EL (cell line): ENCODE results near the gene HCN2.
"Not testable (repeated sequence)": the region's sequence is repeated elsewhere in the genome, so short reads cannot be mapped to it uniquely, and the experiment has no call there.

Experiments used
- DNase-seq: peaks from one replicate; pipeline ENCODE4 v3.0.0-alpha.2; 2016

HCN2 gene

DNA sequence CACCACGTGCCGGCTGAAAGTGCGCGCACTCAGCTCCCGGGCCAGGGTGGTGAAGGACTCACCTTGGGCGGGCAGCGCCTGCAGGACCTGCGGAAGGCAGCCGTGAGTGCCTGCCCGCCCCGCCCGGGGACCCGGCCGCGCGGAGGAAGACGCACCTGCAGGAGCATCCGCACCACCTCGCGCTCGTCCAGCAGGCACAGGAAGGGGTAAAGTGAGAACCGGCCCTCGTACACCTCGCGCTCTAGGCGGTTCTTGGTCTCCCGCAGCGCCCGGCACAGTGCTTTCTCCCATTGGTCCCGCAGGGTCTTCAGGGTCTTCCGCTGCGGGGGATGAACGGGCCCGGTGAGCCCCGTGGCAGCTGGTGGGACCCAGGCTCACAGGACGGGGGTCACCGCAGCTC lies 33.0 kb downstream of the HCN2 start:
- no peak for DNase-seq

GRCh38 chr19:623175-623916 lies 33.7 kb downstream of the HCN2 start:
- DNase-seq, result no peak

DNA sequence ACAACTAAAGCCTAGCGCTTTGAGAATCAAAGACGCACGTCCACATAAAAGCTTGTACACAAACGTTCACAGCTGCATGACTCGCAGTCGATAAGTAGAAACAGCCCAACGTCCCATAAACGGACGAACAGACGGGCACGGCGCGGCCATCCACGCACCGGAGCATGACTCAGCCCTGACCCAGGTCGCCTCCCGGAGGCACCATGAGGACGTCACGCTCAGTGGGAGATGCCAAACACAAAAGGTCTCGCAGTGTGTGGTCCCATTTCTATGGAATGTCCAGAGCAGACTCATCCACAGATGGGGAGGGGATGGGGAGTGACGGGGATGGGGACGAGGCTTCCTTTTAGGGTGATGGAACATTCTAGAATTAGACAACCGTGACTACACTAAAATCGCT lies 34.3 kb downstream of the HCN2 start:
- DNase-seq, result peak; percentile 93

- DNase-seq, result no peak
These were observed 34.9 kb downstream of the HCN2 start for GRCh38 chr19:624433-625109.

DNA sequence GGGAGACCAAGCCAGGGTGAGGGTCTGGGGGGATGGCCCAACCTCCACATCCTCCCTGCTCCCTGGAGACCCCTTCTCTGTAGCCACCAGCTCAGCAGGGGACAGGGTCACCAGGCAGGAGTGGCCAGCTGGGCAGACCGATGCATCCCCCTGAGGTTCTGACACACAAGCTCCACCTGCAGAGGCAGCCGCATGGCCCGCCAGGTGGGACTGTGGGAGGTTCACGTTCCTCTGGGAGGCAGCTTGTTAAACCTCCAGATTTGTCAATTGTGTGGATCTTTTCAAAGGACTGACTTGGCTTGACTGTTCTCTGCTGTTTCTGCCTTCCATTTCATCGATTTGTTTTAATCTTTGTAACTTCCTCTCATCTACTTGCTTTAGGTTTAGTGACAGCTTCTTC lies 35.6 kb downstream of the HCN2 start:
- no peak for DNase-seq

- DNase-seq, result not testable (repeated sequence)
These were observed 36.9 kb downstream of the HCN2 start for GRCh38 chr19:626566-626965.

DNA sequence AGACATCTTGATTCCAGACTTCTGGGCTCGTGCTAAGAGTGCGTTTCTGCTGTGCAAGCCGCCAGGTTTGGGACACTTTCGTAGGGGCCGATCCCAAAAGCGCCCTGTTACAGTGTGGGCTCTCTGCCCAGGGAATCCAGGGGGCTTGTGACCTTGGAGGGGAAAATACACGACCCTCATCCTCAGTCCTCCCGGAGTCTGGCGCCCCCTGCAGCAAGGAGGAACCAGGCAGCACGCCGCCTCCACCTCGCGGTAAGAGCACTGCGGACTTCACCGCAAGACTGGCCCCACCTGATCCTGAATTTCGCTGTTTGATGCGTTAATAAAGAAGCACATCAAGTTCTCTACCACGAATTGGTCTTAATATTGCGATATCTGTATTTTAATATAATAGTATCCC lies 38.5 kb downstream of the HCN2 start:
- no peak for DNase-seq

GRCh38 chr19:629515-629914 lies 39.8 kb downstream of the HCN2 start:
- DNase-seq, result not testable (repeated sequence)

DNA sequence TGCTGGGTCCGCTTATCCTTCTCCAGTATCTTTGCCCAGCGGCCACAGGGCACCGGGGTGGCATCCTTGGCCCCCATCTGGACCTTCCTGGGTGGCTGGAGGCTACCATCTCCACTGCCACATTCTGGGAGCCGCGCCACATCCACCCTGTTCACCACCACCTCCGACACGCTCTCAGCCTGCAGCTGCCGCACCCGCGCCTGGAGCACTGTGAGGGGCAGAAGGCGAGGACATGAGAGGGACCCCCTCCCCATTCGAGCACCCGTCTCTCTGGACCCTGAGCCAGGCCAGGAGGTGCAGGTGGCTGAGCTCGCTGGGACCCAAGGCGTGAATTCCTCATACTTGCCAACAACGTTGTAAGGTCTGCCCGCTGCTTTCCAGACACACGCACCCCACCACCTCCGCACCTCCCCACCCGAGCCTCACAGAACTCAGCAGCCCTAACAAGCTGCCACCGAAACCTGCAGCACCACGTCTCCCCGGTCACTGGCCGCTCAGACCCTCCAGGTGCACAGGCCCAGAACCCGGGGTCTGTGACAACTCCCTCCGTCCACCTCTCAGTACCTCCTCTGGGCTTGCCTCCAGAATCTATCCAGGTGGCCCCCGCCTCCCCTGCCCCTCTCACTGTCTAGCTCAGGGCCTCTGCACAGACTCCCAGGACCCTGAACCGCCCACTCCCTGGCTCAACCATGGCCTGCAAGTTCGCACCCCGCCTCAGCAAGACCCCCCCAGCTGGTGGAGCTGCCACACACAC lies 40.5 kb downstream of the HCN2 start:
- DNase-seq, result no peak

- DNase-seq, result peak; percentile 70
These were observed 42.9 kb downstream of the HCN2 start for GRCh38 chr19:632579-633067.

DNA sequence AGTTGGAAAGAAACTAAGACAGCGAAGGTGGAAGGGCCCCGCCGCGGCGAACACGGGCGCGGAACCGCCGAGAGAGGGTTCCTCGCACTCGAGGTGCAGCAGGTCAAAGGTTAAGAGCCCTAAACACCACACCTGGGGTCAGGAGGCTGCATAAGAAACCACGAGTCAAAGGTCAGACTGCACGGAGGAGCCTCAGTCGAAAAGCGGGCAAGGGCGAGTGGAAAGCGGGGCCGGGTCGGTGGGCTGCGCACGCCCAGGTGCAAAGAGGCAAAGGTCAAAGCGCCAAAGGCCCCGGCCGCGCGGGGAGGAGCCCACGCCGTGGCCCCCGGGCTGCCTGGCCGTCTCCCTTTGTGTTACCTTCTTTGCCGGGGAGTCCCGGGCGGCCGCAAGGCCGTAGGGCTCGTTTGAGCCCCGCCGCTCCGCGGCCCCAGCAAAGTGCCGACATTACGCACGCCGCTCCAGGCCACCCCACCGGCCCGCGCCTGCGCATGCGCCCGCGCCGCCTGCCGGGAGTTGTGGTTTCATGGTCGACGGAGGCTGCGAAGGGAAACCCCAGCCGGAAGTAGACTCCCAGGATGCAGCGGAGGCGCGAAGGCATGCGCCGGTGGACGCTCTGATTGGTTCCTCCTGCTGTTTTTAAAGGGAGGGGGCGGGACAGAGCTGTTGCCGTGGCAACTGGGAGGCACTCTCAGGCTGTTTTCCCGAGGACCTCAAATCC lies 43.5 kb downstream of the HCN2 start, which contains the start of gene POLRMT:
Gene POLRMT (minus strand): TSS at position 470 of the 718 bp plus-strand sequence. CDS start 25 bp downstream, at position 445.
- DNase-seq, result peak; percentile 99

GRCh38 chr19:633786-634639 lies 44.3 kb downstream of the HCN2 start:
- DNase-seq, result no peak

- no peak for DNase-seq
These were observed 45.4 kb downstream of the HCN2 start for GRCh38 chr19:634975-635652.

- DNase-seq, result no peak
These were observed 49.2 kb downstream of the HCN2 start for GRCh38 chr19:638906-639252.

DNA sequence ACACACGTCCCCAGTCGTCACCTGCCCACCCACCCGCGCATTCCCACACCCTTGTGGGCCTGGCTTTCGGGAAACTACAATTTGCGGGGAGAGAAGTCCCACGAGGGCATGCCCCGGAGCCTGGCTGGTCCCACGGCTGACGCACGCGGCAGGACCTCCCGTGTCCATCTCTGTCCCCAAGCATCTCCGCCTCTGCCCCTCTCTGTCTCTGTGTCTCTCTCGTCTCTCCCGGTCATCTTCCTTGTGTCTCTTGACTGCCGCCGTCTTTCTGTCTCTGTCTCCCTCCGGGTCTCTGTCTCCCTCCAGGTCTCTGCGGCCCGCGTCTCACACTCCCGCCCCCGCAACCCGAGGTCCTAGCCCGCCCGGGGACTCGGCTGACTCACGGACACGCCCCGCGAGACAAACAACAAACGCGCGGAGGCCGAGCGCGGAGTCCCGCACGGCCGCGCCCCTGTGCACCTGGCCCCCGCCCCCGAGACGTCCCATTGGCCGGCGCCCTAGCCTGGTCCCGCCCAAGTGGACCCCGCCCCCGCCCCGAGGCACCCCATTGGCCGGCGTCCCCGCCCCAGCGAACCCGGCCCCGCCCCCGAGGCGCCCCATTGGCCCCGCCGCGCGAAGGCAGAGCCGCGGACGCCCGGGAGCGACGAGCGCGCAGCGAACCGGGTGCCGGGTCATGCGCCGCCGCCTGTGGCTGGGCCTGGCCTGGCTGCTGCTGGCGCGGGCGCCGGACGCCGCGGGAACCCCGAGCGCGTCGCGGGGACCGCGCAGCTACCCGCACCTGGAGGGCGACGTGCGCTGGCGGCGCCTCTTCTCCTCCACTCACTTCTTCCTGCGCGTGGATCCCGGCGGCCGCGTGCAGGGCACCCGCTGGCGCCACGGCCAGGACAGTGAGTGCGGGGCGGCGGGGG lies 49.8 kb downstream of the HCN2 start, which contains the start of gene FGF22:
Gene FGF22 (plus strand): TSS at position 627 of the 908 bp plus-strand sequence. CDS start 47 bp downstream, at position 674.
- DNase-seq, result peak; percentile 89

DNA sequence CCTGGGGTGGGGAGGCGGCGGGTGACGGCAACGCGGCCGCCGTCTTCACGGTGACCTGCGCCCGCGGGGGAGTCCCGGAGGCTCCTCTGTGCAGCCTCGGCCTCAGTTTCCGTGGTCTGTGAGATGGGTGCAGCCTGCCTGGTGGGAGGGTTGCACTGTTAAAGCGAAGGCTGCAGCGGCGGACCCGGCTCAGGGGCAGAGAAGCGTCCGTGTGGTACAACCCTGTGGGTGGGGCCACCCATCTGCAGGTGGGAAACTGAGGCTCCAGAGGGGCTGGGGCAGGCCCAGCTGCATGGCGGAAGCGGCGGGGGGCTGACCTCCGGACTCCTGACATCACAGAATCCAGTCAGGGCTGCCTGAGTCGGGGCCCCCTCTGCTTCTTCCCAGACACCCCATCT lies 50.5 kb downstream of the HCN2 start:
- DNase-seq, result no peak

DNA sequence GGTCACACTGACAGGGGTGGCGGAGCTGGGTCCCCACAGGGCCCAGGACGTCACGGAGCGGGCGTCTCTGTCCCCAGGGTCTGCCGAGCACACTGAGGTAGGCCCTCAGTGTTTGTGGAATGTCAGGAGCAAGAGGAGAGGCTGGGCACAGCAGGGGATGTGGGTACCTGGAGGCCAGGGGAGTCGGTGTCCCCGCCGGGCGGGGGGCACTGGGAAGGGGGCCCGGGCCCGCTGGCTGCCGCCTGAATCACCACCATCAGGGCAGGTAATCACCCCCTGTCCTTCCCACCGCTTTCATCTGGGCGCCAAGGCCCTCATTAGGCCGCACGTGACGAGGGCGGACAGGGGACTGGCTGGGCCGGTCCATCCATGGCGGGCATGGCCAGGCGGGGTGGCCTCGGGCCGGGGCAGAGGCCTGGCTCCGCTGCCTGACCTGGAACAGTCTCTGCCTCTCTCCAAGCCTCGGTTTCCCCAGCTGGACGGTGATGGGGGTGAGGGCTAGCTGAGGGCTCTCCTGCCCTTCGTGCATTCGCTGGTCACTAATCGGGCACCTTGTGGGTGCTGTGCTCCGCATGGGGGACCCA lies 51.0 kb downstream of the HCN2 start:
- no peak for DNase-seq

DNA sequence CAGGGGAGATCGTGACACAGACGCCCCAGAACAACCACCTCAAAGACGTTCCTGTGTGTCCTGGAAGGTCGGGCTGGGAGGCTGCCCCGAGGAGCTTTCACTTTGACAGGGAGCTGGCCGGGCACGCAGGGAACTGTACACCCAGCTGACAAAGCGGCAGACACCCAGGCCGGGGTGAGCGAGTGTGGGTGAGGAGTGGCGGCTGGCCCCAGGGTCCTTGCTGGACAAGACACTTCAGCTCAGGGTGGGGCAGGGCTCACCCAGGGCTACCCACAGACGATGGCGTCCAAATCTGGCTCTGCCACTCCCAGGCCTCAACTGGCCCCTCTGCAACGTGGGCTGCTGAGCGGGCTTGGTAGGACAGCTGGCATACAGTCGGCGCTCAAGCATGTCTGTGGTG lies 52.0 kb downstream of the HCN2 start:
- no peak for DNase-seq
